ENCODE measurements around the gene GEMIN7.

GEMIN7 gene

GRCh38 chr19:45047188-45047797 is 31.8 kb upstream of the GEMIN7 start:
- no peaks in the 10 kb centered on the region for H3K9me3 ChIP-seq (ENCODE audit: control insufficient read depth in 1 of 2, low read length in 2 of 2)
- no peaks in the 10 kb centered on the region for H3K27me3 ChIP-seq (ENCODE audit: low read depth, low read length)
- no peak overlapping the region for H3K4me3 ChIP-seq (ENCODE audit: low read depth in 1 of 2, low read length in 2 of 2)
- H3K27ac ChIP-seq (ENCODE audit: low read length): no peak overlapping the region
- H3K36me3 ChIP-seq (ENCODE audit: control insufficient read depth in 1 of 2, insufficient read depth in 2 of 2, low read length in 2 of 2): peaks cover 31 to 32% of the 10 kb centered on the region in 2 donors
- peaks cover 12 to 41% of the 10 kb centered on the region in 2 donors for H3K4me1 ChIP-seq (ENCODE audit: control insufficient read depth in 1 of 2, insufficient read depth in 2 of 2, low read length in 2 of 2)

GRCh38 chr19:45049073-45049736 is 29.9 kb upstream of the GEMIN7 start:
- Histone ChIP-seq H3K4me3 (ENCODE audit: low read depth in 1 of 2, low read length in 2 of 2) (no peak overlapping the region), H3K4me1 (ENCODE audit: control insufficient read depth in 1 of 2, insufficient read depth in 2 of 2, low read length in 2 of 2) (peaks cover 12 to 42% of the 10 kb centered on the region in 2 donors), H3K36me3 (ENCODE audit: control insufficient read depth in 1 of 2, insufficient read depth in 2 of 2, low read length in 2 of 2) (peaks cover 34% of the 10 kb centered on the region in 2 donors), H3K27me3 (ENCODE audit: low read depth, low read length) (no peaks in the 10 kb centered on the region), H3K27ac (ENCODE audit: low read length) (no peak overlapping the region), H3K9me3 (ENCODE audit: control insufficient read depth in 1 of 2, low read length in 2 of 2) (no peaks in the 10 kb centered on the region)

- Histone ChIP-seq H3K4me1 (ENCODE audit: control insufficient read depth in 1 of 2, insufficient read depth in 2 of 2, low read length in 2 of 2) (peaks cover 12 to 37% of the 10 kb centered on the region in 2 donors), H3K27ac (ENCODE audit: low read length) (no peak overlapping the region), H3K36me3 (ENCODE audit: control insufficient read depth in 1 of 2, insufficient read depth in 2 of 2, low read length in 2 of 2) (peaks cover 32 to 34% of the 10 kb centered on the region in 2 donors), H3K4me3 (ENCODE audit: low read depth in 1 of 2, low read length in 2 of 2) (no peak overlapping the region), H3K9me3 (ENCODE audit: control insufficient read depth in 1 of 2, low read length in 2 of 2) (no peaks in the 10 kb centered on the region), H3K27me3 (ENCODE audit: low read depth, low read length) (no peaks in the 10 kb centered on the region)
Observed at GRCh38 chr19:45050036-45050435, 29.0 kb upstream of the GEMIN7 start.

- Histone ChIP-seq H3K36me3 (ENCODE audit: control insufficient read depth in 1 of 2, insufficient read depth in 2 of 2, low read length in 2 of 2) (peaks cover 35 to 49% of the 10 kb centered on the region in 2 donors), H3K27ac (ENCODE audit: low read length) (no peak overlapping the region), H3K4me1 (ENCODE audit: control insufficient read depth in 1 of 2, insufficient read depth in 2 of 2, low read length in 2 of 2) (peaks cover 0 to 21% of the 10 kb centered on the region in 2 donors), H3K9me3 (ENCODE audit: control insufficient read depth in 1 of 2, low read length in 2 of 2) (no peaks in the 10 kb centered on the region), H3K4me3 (ENCODE audit: low read depth in 1 of 2, low read length in 2 of 2) (no peak overlapping the region), H3K27me3 (ENCODE audit: low read depth, low read length) (no peaks in the 10 kb centered on the region)
Observed at GRCh38 chr19:45051929-45052579, 27.0 kb upstream of the GEMIN7 start.

- H3K36me3 ChIP-seq (ENCODE audit: control insufficient read depth in 1 of 2, insufficient read depth in 2 of 2, low read length in 2 of 2): peaks cover 71 to 94% of the 10 kb centered on the region in 2 donors
Observed at GRCh38 chr19:45056831-45057230, 22.2 kb upstream of the GEMIN7 start.

GRCh38 chr19:45057444-45057843 is 21.6 kb upstream of the GEMIN7 start:
- no peaks in the 10 kb centered on the region for H3K4me1 ChIP-seq (ENCODE audit: control insufficient read depth in 1 of 2, insufficient read depth in 2 of 2, low read length in 2 of 2)
- H3K36me3 ChIP-seq (ENCODE audit: control insufficient read depth in 1 of 2, insufficient read depth in 2 of 2, low read length in 2 of 2): peaks cover 74 to 93% of the 10 kb centered on the region in 2 donors
- no peak overlapping the region for H3K4me3 ChIP-seq (ENCODE audit: low read depth in 1 of 2, low read length in 2 of 2)
- no peaks in the 10 kb centered on the region for H3K9me3 ChIP-seq (ENCODE audit: control insufficient read depth in 1 of 2, low read length in 2 of 2)
- H3K27me3 ChIP-seq (ENCODE audit: low read depth, low read length): no peaks in the 10 kb centered on the region
- no peak overlapping the region for H3K27ac ChIP-seq (ENCODE audit: low read length)

More at GRCh38 chr19:45056831-45057230, 22.2 kb upstream of the GEMIN7 start:
- no peaks in the 10 kb centered on the region for H3K27me3 ChIP-seq (ENCODE audit: low read depth, low read length)
- H3K4me3 ChIP-seq (ENCODE audit: low read depth in 1 of 2, low read length in 2 of 2): no peak overlapping the region
- no peaks in the 10 kb centered on the region for H3K9me3 ChIP-seq (ENCODE audit: control insufficient read depth in 1 of 2, low read length in 2 of 2)
- H3K27ac ChIP-seq (ENCODE audit: low read length): no peak overlapping the region
- H3K4me1 ChIP-seq (ENCODE audit: control insufficient read depth in 1 of 2, insufficient read depth in 2 of 2, low read length in 2 of 2): peaks cover 0 to 6% of the 10 kb centered on the region in 2 donors

GRCh38 chr19:45058622-45059159 is 20.4 kb upstream of the GEMIN7 start:
- H3K4me1 ChIP-seq (ENCODE audit: control insufficient read depth in 1 of 2, insufficient read depth in 2 of 2, low read length in 2 of 2): no peaks in the 10 kb centered on the region
- no peaks in the 10 kb centered on the region for H3K9me3 ChIP-seq (ENCODE audit: control insufficient read depth in 1 of 2, low read length in 2 of 2)
- no peak overlapping the region for H3K27ac ChIP-seq (ENCODE audit: low read length)
- no peak overlapping the region for H3K4me3 ChIP-seq (ENCODE audit: low read depth in 1 of 2, low read length in 2 of 2)
- no peaks in the 10 kb centered on the region for H3K27me3 ChIP-seq (ENCODE audit: low read depth, low read length)
- peaks cover 71 to 93% of the 10 kb centered on the region in 2 donors for H3K36me3 ChIP-seq (ENCODE audit: control insufficient read depth in 1 of 2, insufficient read depth in 2 of 2, low read length in 2 of 2)

- H3K4me3 ChIP-seq (ENCODE audit: low read depth in 1 of 2, low read length in 2 of 2): no peak overlapping the region
- H3K36me3 ChIP-seq (ENCODE audit: control insufficient read depth in 1 of 2, insufficient read depth in 2 of 2, low read length in 2 of 2): peaks cover 70 to 93% of the 10 kb centered on the region in 2 donors
- H3K9me3 ChIP-seq (ENCODE audit: control insufficient read depth in 1 of 2, low read length in 2 of 2): no peaks in the 10 kb centered on the region
- no peaks in the 10 kb centered on the region for H3K4me1 ChIP-seq (ENCODE audit: control insufficient read depth in 1 of 2, insufficient read depth in 2 of 2, low read length in 2 of 2)
- no peak overlapping the region for H3K27ac ChIP-seq (ENCODE audit: low read length)
- no peaks in the 10 kb centered on the region for H3K27me3 ChIP-seq (ENCODE audit: low read depth, low read length)
Observed at GRCh38 chr19:45059258-45059965, 19.6 kb upstream of the GEMIN7 start.

- Histone ChIP-seq H3K36me3 (ENCODE audit: control insufficient read depth in 1 of 2, insufficient read depth in 2 of 2, low read length in 2 of 2) (peaks cover 63 to 84% of the 10 kb centered on the region in 2 donors), H3K4me3 (ENCODE audit: low read depth in 1 of 2, low read length in 2 of 2) (no peak overlapping the region), H3K27me3 (ENCODE audit: low read depth, low read length) (no peaks in the 10 kb centered on the region), H3K4me1 (ENCODE audit: control insufficient read depth in 1 of 2, insufficient read depth in 2 of 2, low read length in 2 of 2) (no peaks in the 10 kb centered on the region), H3K9me3 (ENCODE audit: control insufficient read depth in 1 of 2, low read length in 2 of 2) (no peaks in the 10 kb centered on the region), H3K27ac (ENCODE audit: low read length) (no peak overlapping the region)
Observed at GRCh38 chr19:45061965-45062364, 17.1 kb upstream of the GEMIN7 start.

GRCh38 chr19:45063851-45064801 is 14.9 kb upstream of the GEMIN7 start:
- H3K9me3 ChIP-seq (ENCODE audit: control insufficient read depth in 1 of 2, low read length in 2 of 2): no peaks in the 10 kb centered on the region
- no peaks in the 10 kb centered on the region for H3K4me1 ChIP-seq (ENCODE audit: control insufficient read depth in 1 of 2, insufficient read depth in 2 of 2, low read length in 2 of 2)
- peaks cover 53 to 84% of the 10 kb centered on the region in 2 donors for H3K36me3 ChIP-seq (ENCODE audit: control insufficient read depth in 1 of 2, insufficient read depth in 2 of 2, low read length in 2 of 2)
- no peak overlapping the region for H3K4me3 ChIP-seq (ENCODE audit: low read depth in 1 of 2, low read length in 2 of 2)
- H3K27me3 ChIP-seq (ENCODE audit: low read depth, low read length): no peaks in the 10 kb centered on the region
- no peak overlapping the region for H3K27ac ChIP-seq (ENCODE audit: low read length)

All from muscle layer of duodenum (tissue), 2 donors.